Measurements from ENCODE around the gene CRLF2. TPM values are rescaled to one million over a fixed set of nuclear protein-coding genes. Genes with fewer than 3 reads are reported as not detected.

The CRLF2 gene
- total and polyA plus RNA-seq, 2 of the 8 experiments (the other 6 are each of a cell fraction or from before 2014, with no cell fraction given): 0.06 TPM; not detected in 1

DNA sequence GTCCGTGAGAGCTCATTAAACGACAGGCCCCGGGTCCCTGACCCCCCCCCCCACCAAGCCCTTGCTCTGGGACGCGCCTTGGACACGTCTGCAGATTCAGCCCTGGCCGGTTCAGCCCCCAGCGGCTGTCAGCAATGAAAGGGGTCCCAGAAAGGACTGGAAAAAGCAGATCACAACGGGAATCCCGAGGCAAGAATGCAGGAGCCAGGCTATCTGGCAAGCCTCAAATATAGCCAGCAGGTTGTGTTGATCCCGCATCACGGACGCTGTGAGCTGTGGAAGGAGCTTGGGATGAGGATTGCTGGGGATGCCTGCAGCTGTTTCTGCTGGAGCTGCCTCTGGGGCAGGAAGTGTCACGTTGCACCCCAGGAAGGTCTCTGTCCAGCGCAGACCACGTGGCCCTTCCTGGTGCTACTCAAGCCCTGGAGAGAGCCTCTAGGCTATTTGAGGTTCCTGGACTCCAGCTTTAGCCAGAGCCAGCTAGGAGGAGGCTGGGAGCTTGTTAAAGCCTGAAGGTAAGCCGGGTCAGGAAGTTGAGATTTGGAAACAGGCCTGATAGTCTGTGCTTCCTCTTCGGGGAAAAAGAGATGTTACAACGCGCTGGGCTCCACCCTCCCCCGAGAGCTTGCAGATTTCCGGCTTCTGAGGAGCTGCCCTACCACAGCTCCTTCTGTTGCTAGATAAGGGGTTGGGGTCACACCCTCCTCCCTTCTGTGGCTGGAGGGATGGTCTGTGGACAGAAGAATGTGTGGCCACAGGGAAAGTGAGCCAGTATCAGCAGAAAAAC, 36.8 kb upstream of the CRLF2 start (continued):
- TF ChIP-seq, protein P1, sequence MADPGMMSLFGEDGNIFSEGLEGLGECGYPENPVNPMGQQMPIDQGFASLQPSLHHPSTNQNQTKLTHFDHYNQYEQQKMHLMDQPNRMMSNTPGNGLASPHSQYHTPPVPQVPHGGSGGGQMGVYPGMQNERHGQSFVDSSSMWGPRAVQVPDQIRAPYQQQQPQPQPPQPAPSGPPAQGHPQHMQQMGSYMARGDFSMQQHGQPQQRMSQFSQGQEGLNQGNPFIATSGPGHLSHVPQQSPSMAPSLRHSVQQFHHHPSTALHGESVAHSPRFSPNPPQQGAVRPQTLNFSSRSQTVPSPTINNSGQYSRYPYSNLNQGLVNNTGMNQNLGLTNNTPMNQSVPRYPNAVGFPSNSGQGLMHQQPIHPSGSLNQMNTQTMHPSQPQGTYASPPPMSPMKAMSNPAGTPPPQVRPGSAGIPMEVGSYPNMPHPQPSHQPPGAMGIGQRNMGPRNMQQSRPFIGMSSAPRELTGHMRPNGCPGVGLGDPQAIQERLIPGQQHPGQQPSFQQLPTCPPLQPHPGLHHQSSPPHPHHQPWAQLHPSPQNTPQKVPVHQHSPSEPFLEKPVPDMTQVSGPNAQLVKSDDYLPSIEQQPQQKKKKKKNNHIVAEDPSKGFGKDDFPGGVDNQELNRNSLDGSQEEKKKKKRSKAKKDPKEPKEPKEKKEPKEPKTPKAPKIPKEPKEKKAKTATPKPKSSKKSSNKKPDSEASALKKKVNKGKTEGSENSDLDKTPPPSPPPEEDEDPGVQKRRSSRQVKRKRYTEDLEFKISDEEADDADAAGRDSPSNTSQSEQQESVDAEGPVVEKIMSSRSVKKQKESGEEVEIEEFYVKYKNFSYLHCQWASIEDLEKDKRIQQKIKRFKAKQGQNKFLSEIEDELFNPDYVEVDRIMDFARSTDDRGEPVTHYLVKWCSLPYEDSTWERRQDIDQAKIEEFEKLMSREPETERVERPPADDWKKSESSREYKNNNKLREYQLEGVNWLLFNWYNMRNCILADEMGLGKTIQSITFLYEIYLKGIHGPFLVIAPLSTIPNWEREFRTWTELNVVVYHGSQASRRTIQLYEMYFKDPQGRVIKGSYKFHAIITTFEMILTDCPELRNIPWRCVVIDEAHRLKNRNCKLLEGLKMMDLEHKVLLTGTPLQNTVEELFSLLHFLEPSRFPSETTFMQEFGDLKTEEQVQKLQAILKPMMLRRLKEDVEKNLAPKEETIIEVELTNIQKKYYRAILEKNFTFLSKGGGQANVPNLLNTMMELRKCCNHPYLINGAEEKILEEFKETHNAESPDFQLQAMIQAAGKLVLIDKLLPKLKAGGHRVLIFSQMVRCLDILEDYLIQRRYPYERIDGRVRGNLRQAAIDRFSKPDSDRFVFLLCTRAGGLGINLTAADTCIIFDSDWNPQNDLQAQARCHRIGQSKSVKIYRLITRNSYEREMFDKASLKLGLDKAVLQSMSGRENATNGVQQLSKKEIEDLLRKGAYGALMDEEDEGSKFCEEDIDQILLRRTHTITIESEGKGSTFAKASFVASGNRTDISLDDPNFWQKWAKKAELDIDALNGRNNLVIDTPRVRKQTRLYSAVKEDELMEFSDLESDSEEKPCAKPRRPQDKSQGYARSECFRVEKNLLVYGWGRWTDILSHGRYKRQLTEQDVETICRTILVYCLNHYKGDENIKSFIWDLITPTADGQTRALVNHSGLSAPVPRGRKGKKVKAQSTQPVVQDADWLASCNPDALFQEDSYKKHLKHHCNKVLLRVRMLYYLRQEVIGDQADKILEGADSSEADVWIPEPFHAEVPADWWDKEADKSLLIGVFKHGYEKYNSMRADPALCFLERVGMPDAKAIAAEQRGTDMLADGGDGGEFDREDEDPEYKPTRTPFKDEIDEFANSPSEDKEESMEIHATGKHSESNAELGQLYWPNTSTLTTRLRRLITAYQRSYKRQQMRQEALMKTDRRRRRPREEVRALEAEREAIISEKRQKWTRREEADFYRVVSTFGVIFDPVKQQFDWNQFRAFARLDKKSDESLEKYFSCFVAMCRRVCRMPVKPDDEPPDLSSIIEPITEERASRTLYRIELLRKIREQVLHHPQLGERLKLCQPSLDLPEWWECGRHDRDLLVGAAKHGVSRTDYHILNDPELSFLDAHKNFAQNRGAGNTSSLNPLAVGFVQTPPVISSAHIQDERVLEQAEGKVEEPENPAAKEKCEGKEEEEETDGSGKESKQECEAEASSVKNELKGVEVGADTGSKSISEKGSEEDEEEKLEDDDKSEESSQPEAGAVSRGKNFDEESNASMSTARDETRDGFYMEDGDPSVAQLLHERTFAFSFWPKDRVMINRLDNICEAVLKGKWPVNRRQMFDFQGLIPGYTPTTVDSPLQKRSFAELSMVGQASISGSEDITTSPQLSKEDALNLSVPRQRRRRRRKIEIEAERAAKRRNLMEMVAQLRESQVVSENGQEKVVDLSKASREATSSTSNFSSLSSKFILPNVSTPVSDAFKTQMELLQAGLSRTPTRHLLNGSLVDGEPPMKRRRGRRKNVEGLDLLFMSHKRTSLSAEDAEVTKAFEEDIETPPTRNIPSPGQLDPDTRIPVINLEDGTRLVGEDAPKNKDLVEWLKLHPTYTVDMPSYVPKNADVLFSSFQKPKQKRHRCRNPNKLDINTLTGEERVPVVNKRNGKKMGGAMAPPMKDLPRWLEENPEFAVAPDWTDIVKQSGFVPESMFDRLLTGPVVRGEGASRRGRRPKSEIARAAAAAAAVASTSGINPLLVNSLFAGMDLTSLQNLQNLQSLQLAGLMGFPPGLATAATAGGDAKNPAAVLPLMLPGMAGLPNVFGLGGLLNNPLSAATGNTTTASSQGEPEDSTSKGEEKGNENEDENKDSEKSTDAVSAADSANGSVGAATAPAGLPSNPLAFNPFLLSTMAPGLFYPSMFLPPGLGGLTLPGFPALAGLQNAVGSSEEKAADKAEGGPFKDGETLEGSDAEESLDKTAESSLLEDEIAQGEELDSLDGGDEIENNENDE (IDR thresholded peaks at IDR 0.05; ENCODE audit: insufficient replicate concordance, low read length): no peak
- TF ChIP-seq SIX5 (IDR thresholded peaks at IDR 0.05; ENCODE audit: low read depth, low read length) (no peak), TAF7 (optimal IDR thresholded peaks at IDR 0.05; ENCODE audit: borderline replicate concordance, low read depth, low read length) (peak; percentile 46), POU5F1 (IDR thresholded peaks at IDR 0.05; ENCODE audit: low read depth, low read length) (no peak), GTF2F1 (IDR thresholded peaks at IDR 0.05; ENCODE audit: borderline replicate concordance, low read depth, low read length) (no peak), RNF2 (IDR thresholded peaks at IDR 0.05; ENCODE audit: borderline replicate concordance, low read depth, low read length, missing control alignments, poor library complexity, severe bottlenecking) (no peak), SRF (IDR thresholded peaks at IDR 0.05; ENCODE audit: low read depth, low read length) (no peak), TEAD4 (IDR thresholded peaks at IDR 0.05; ENCODE audit: low read depth, low read length) (no peak)
- TF ChIP-seq, protein P2, sequence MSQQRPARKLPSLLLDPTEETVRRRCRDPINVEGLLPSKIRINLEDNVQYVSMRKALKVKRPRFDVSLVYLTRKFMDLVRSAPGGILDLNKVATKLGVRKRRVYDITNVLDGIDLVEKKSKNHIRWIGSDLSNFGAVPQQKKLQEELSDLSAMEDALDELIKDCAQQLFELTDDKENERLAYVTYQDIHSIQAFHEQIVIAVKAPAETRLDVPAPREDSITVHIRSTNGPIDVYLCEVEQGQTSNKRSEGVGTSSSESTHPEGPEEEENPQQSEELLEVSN (IDR thresholded peaks at IDR 0.05): peak; percentile 91
